Measurements from ENCODE around the gene LRRC8D. TPM values are rescaled to one million over a fixed set of nuclear protein-coding genes. Genes with fewer than 3 reads are reported as not detected.

Gene LRRC8D
- total and polyA plus RNA-seq, 2 experiments from 2014 or later = 23.6 to 48.8 TPM

DNA sequence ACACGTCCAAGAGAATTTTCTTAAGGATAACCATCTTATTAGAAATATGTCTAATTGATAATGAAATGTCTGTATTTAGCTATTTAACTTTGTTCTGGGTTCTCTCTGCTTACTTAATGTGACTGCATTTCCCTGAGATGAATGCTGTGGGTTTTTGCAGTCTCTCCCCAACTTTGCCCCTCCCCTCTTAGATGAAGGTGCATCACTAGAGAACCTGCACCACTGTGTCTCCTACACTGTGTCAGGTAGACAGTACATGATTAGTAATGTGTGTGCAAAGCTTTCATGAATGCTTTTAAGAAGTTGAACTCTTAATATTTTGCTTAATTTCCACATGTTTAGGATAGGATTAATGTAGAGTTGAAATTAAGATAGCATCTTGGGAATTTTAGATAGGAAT lies 51.7 kb downstream of the LRRC8D start (continued):
- no peak for TF ChIP-seq STAT1 (IDR thresholded peaks at IDR 0.05; ENCODE audit: unreplicated experiment)

- Mint-ChIP-seq H3K4me1 (peaks cover 21% of the 10 kb centered on the region), H3K27me3 (ENCODE audit: insufficient read depth, low read depth, poor library complexity) (peaks cover 2% of the 10 kb centered on the region), H3K27ac (no peak overlapping the region), H3K4me3 (no peak overlapping the region), H3K36me3 (ENCODE audit: low read depth) (peaks cover 23% of the 10 kb centered on the region), H3K9me3 (no peaks in the 10 kb centered on the region)
- Histone ChIP-seq H3K27ac (ENCODE audit: low read depth) (no peak overlapping the region), H3K4me3 (no peak overlapping the region), H4K20me1 (replicated peaks; ENCODE audit: insufficient read depth) (peaks cover 6% of the 10 kb centered on the region; the same call in 1 of the 2 replicates), H3F3A (replicated peaks; ENCODE audit: low read depth) (no peaks in the 10 kb centered on the region), H3K27me3 (ENCODE audit: insufficient read depth) (no peaks in the 10 kb centered on the region), H3K4me2 (no peak overlapping the region), H3K9me2 (ENCODE audit: insufficient read depth) (no peaks in the 10 kb centered on the region), H3K4me1 (ENCODE audit: insufficient read depth) (no peaks in the 10 kb centered on the region; the same call in 1 of the 2 replicates), H2AFZ (no peak overlapping the region), H3K36me3 (ENCODE audit: insufficient read depth) (0 out of 2 replicates have a peak, but pooled peaks cover 7% of the 10 kb centered on the region), H3K79me2 (replicated peaks; ENCODE audit: insufficient read depth) (peaks cover 59% of the 10 kb centered on the region)
- DNase-seq (ENCODE audit: low spot score) (no peak), ATAC-seq (no peak)
- TF ChIP-seq, protein P1, sequence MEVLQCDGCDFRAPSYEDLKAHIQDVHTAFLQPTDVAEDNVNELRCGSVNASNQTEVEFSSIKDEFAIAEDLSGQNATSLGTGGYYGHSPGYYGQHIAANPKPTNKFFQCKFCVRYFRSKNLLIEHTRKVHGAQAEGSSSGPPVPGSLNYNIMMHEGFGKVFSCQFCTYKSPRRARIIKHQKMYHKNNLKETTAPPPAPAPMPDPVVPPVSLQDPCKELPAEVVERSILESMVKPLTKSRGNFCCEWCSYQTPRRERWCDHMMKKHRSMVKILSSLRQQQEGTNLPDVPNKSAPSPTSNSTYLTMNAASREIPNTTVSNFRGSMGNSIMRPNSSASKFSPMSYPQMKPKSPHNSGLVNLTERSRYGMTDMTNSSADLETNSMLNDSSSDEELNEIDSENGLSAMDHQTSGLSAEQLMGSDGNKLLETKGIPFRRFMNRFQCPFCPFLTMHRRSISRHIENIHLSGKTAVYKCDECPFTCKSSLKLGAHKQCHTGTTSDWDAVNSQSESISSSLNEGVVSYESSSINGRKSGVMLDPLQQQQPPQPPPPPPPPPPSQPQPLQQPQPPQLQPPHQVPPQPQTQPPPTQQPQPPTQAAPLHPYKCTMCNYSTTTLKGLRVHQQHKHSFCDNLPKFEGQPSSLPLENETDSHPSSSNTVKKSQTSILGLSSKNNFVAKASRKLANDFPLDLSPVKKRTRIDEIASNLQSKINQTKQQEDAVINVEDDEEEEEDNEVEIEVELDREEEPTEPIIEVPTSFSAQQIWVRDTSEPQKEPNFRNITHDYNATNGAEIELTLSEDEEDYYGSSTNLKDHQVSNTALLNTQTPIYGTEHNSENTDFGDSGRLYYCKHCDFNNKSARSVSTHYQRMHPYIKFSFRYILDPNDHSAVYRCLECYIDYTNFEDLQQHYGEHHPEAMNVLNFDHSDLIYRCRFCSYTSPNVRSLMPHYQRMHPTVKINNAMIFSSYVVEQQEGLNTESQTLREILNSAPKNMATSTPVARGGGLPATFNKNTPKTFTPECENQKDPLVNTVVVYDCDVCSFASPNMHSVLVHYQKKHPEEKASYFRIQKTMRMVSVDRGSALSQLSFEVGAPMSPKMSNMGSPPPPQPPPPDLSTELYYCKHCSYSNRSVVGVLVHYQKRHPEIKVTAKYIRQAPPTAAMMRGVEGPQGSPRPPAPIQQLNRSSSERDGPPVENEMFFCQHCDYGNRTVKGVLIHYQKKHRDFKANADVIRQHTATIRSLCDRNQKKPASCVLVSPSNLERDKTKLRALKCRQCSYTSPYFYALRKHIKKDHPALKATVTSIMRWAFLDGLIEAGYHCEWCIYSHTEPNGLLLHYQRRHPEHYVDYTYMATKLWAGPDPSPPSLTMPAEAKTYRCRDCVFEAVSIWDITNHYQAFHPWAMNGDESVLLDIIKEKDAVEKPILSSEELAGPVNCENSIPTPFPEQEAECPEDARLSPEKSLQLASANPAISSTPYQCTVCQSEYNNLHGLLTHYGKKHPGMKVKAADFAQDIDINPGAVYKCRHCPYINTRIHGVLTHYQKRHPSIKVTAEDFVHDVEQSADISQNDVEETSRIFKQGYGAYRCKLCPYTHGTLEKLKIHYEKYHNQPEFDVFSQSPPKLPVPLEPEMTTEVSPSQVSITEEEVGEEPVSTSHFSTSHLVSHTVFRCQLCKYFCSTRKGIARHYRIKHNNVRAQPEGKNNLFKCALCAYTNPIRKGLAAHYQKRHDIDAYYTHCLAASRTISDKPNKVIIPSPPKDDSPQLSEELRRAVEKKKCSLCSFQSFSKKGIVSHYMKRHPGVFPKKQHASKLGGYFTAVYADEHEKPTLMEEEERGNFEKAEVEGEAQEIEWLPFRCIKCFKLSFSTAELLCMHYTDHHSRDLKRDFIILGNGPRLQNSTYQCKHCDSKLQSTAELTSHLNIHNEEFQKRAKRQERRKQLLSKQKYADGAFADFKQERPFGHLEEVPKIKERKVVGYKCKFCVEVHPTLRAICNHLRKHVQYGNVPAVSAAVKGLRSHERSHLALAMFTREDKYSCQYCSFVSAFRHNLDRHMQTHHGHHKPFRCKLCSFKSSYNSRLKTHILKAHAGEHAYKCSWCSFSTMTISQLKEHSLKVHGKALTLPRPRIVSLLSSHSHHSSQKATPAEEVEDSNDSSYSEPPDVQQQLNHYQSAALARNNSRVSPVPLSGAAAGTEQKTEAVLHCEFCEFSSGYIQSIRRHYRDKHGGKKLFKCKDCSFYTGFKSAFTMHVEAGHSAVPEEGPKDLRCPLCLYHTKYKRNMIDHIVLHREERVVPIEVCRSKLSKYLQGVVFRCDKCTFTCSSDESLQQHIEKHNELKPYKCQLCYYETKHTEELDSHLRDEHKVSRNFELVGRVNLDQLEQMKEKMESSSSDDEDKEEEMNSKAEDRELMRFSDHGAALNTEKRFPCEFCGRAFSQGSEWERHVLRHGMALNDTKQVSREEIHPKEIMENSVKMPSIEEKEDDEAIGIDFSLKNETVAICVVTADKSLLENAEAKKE (CRISPR knock-in tag; IDR thresholded peaks at IDR 0.05) = no peak
- TF ChIP-seq REST (IDR thresholded peaks at IDR 0.05; ENCODE audit: unreplicated experiment) = no peak
- TF ChIP-seq ZNF114 (CRISPR knock-in tag; IDR thresholded peaks at IDR 0.05) = no peak
- no peak for TF ChIP-seq NANOG (IDR thresholded peaks at IDR 0.05; ENCODE audit: borderline replicate concordance)
- TF ChIP-seq CTCF (conservative IDR thresholded peaks at IDR 0.05; ENCODE audit: low read depth in 2 of 2) = no peak
- TF ChIP-seq EZH2 (IDR thresholded peaks at IDR 0.05; ENCODE audit: low read depth, unreplicated experiment) = no peak
- no peak for TF ChIP-seq ETS1 (IDR thresholded peaks at IDR 0.05)
- no peak for TF ChIP-seq JUNB (IDR thresholded peaks at IDR 0.05; ENCODE audit: unreplicated experiment)
- TF ChIP-seq POLR2AphosphoS5 (IDR thresholded peaks at IDR 0.05; ENCODE audit: low read depth) = no peak
Observed at GRCh38 chr1:89873288-89873687, 52.5 kb downstream of the LRRC8D start.
